Thoracic aorta (tissue), 2 donors: ENCODE data around the gene MXD1. TPM values are rescaled to one million over a fixed set of nuclear protein-coding genes. Genes with fewer than 3 reads are reported as not detected.

Experiments used
- ATAC-seq: fragments of 150-250 bp; one replicate; pipeline ENCODE4 v1.8.0; 2017; ENCODE audit warnings: low read depth; ENCODE audit not compliant: insufficient number of reproducible peaks, low FRiP score
- DNase-seq: peaks from one replicate; pipeline ENCODE4 v3.0.0-alpha.2; 2020; ENCODE audit warnings: low spot score
- H3K27ac ChIP-seq, 2 donors: fragments of 200-600 bp; sonication (generic); 1 replicate in 1 of 2; 2 replicates in 1 of 2; pipeline ENCODE4 v1.5.1; 2016; ENCODE audit warnings: mild to moderate bottlenecking in 2 of 2, moderate library complexity in 2 of 2
- H3K27me3 ChIP-seq: fragments of 200-600 bp; sonication (generic); replicated peaks from 2 replicates; pipeline ENCODE4 v1.6.0; 2016; ENCODE audit warnings: mild to moderate bottlenecking; ENCODE audit not compliant: insufficient read depth
- H3K36me3 ChIP-seq: fragments of 200-600 bp; sonication (generic); one replicate; pipeline ENCODE4 v1.5.1; 2016
- H3K4me1 ChIP-seq, 2 donors: fragments of 200-600 bp; sonication (generic); 1 replicate in 1 of 2; 2 replicates in 1 of 2; pipeline versions ENCODE4 v1.5.1 to v1.6.0; 2016; ENCODE audit warnings: low read depth in 2 of 2, mild to moderate bottlenecking in 1 of 2; ENCODE audit not compliant: control insufficient read depth in 1 of 2
- H3K4me3 ChIP-seq: fragments of 200-600 bp; sonication (generic); 2 replicates; pipeline ENCODE4 v1.5.1; 2016; ENCODE audit warnings: mild to moderate bottlenecking
- H3K9me3 ChIP-seq: fragments of 200-600 bp; sonication (generic); 2 replicates; pipeline ENCODE4 v1.5.1; 2016
- total RNA-seq, 2 donors: library from RNA; depleted of rRNA; stranded (reverse); fragments of >200 nt; gene quantifications; one replicate each; pipeline versions ENCODE4 v1.1.0 to v1.2.3, GENCODE V29; 2016
- TF ChIP-seq, protein P1 (sequence below): fragments of 200-600 bp; sonication (generic); IDR thresholded peaks from one replicate; pipeline ENCODE4 v1.5.1; 2019; ENCODE audit warnings: antibody characterized with exemption

Gene MXD1
- total RNA-seq, 2 donors from 2014 or later, result 13.8 to 28.4 TPM

DNA sequence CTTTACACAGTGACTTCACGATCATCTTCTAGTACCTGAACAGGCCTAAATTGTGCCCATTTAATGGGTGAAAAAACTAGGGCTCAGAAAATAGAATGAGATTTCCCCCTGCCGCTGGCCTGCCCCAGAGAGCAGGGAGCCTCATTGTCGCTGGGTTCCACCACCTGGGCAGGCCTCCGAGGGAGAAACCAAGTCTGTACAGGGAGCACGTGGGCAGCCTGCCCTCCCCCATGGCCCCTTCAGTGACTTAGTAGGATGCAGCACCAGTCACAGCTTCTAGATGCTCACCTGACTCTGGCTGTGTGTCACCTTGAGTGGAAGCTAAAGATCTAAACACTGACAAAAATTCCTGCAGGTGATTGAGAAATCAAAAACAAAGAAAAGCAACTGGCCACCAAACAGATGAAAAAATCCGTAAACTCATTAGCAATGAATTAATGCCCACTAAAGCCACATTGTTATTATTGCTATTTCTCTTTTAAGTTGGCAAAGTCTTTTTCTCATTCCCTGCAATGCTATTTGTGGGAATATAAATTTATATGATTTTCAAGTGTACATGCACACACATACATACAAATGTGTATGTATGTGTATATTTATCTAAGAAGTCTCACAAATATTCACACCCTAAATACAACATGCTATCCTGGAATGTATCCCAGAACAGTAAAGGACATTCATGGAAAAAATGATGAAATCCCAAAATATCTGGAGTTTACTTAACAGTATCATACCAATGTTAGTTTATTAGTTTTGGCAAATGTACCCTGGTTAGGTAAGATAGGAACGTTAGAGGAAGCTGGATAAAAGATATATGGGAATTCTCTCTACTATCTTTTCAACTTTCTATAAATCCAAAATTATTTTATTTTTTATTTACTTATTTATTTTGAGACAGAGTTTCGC, 65.2 kb downstream of the MXD1 start:
- no peaks in the 10 kb centered on the region for H3K36me3 ChIP-seq
- H3K27me3 ChIP-seq, result no peaks in the 10 kb centered on the region
- DNase-seq, result no peak
- TF ChIP-seq, protein P1, sequence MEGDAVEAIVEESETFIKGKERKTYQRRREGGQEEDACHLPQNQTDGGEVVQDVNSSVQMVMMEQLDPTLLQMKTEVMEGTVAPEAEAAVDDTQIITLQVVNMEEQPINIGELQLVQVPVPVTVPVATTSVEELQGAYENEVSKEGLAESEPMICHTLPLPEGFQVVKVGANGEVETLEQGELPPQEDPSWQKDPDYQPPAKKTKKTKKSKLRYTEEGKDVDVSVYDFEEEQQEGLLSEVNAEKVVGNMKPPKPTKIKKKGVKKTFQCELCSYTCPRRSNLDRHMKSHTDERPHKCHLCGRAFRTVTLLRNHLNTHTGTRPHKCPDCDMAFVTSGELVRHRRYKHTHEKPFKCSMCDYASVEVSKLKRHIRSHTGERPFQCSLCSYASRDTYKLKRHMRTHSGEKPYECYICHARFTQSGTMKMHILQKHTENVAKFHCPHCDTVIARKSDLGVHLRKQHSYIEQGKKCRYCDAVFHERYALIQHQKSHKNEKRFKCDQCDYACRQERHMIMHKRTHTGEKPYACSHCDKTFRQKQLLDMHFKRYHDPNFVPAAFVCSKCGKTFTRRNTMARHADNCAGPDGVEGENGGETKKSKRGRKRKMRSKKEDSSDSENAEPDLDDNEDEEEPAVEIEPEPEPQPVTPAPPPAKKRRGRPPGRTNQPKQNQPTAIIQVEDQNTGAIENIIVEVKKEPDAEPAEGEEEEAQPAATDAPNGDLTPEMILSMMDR, result no peak
- no peak for ATAC-seq
- no peak overlapping the region for H3K27ac ChIP-seq
- H3K4me3 ChIP-seq, result no peak overlapping the region
- H3K4me1 ChIP-seq, result peaks cover 5% of the 10 kb centered on the region in 2 donors
- no peaks in the 10 kb centered on the region for H3K9me3 ChIP-seq

DNA sequence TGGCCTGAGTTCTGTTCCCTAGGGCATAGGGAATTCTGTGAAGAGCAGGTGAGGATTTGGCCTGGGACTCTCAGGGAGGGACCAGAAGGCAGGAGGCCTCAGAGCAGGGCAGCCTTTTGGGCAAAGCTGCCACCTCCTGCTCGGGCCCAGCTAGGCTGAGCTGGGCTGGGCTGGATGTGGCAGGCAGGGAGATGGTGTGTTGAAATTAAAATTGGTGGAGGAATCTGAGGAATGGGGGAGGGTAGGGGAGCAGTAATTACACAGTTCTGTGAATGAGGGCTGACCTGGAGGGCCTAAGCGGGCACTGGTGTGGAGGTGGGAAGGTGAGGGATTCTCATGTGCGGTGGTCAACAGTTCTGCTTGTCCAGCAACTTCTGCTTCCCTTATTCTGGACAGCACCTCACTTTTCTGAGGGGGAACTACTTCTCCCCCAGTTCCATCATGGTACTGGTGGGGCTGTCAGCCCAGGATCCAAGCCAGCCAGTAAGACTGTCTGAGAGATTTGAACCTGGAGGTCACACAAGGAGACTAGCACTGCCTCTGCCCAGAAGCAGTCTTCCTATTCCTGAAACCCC, 68.6 kb downstream of the MXD1 start:
- H3K27me3 ChIP-seq, result no peaks in the 10 kb centered on the region

DNA sequence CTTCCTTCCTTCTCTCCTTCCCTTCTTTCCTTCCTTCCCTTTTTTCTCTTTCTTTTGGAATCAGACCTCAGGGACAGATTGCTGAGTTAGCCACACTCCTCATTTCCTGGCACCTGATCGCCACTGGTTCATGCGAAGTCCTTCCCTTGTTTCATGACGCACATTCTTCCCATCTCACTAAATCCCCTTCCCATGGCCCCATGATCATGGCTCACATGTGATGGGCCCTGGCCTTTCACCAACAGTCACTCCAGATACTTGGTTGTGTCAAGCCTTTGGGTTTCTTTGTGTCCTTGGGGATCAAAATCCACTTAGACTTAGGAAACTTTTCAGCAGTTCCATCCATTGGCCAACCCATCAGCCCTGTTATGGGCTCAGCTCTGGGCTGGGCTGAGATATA, 70.3 kb downstream of the MXD1 start:
- Histone ChIP-seq H3K4me3 (no peak overlapping the region), H3K4me1 (peaks cover 3 to 5% of the 10 kb centered on the region in 2 donors), H3K27me3 (no peaks in the 10 kb centered on the region), H3K9me3 (no peaks in the 10 kb centered on the region), H3K36me3 (no peaks in the 10 kb centered on the region), H3K27ac (no peak overlapping the region)
- DNase-seq, result no peak
- ATAC-seq, result no peak
- TF ChIP-seq, protein P1, result no peak

More for the DNA sequence above, 68.6 kb downstream of the MXD1 start:
- DNase-seq (no peak), ATAC-seq (no peak)
- no peaks in the 10 kb centered on the region for H3K9me3 ChIP-seq
- TF ChIP-seq, protein P1, result no peak
- H3K27ac ChIP-seq, result no peak overlapping the region
- peaks cover 5% of the 10 kb centered on the region in 2 donors for H3K4me1 ChIP-seq
- no peaks in the 10 kb centered on the region for H3K36me3 ChIP-seq
- no peak overlapping the region for H3K4me3 ChIP-seq

DNA sequence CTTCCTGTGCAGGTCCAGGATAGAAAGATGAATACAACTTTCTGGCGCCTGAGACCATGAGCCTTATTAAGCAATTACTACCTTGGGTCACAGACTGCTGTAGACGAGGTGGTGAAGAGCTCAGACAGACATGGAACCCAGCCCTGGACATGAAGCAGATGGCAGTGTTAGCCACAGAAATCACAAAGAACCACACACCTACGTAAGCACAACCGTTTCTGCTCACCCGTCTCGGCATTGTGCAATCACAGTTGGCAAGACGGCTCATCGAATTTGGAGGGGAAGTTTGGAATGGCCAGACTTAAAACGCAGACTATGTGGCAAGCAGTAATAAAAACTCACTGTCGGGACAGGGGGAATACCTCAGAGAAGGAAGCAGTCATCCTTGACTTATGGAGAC, 70.8 kb downstream of the MXD1 start:
- TF ChIP-seq, protein P1, result no peak
- H3K4me3 ChIP-seq, result no peak overlapping the region
- DNase-seq (no peak), ATAC-seq (no peak)
- no peaks in the 10 kb centered on the region for H3K36me3 ChIP-seq
- H3K9me3 ChIP-seq, result no peaks in the 10 kb centered on the region
- no peaks in the 10 kb centered on the region for H3K27me3 ChIP-seq
- peaks cover 0 to 2% of the 10 kb centered on the region in 2 donors for H3K4me1 ChIP-seq
- H3K27ac ChIP-seq, result no peak overlapping the region

DNA sequence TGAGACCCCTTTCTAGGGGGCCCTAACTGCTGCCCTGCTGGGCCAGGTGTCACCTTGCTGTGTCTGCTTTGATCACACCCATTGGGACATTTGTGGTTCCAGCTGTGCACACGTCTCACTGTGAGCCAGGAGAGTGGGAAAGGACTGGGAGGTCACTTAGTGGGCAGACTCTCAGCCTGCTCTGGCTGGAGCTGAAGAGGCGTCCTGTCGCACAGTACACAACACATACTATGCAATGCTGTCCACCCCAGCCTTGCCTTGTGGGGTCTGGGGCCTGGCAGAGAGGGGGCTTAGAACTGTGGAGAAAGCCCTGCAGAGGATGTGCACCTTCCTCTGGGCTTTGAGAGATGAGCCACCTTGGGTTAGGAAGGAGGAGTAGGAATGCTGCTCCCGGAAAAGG, 71.8 kb downstream of the MXD1 start:
- TF ChIP-seq, protein P1, result no peak
- Histone ChIP-seq H3K9me3 (no peaks in the 10 kb centered on the region), H3K4me3 (no peak overlapping the region), H3K27ac (no peak overlapping the region), H3K27me3 (no peaks in the 10 kb centered on the region), H3K36me3 (no peaks in the 10 kb centered on the region), H3K4me1 (no peaks in the 10 kb centered on the region)
- DNase-seq, result no peak
- no peak for ATAC-seq
